ENCODE results near the gene PSAP.
"Not testable (repeated sequence)": the region's sequence is repeated elsewhere in the genome, so short reads cannot be mapped to it uniquely, and the experiment has no call there.

DNA sequence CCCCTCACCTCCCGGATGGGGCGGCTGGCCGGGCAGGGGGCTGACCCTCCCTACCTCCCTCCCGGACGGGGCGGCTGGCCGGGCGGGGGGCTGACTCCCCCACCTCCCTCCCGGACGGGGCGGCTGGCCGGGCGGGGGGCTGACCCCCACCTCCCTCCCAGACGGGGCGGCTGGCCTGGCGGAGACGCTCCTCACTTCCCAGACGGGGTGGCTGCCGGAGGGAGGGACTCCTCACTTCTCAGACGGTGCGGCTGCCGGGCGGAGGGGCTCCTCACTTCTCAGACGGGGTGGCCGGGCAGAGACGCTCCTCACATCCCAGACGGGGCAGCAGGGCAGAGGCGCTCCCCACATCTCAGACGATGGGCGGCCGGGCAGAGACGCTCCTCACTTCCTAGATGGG lies 18.6 kb upstream of the PSAP start:
- TF ChIP-seq, protein P1, sequence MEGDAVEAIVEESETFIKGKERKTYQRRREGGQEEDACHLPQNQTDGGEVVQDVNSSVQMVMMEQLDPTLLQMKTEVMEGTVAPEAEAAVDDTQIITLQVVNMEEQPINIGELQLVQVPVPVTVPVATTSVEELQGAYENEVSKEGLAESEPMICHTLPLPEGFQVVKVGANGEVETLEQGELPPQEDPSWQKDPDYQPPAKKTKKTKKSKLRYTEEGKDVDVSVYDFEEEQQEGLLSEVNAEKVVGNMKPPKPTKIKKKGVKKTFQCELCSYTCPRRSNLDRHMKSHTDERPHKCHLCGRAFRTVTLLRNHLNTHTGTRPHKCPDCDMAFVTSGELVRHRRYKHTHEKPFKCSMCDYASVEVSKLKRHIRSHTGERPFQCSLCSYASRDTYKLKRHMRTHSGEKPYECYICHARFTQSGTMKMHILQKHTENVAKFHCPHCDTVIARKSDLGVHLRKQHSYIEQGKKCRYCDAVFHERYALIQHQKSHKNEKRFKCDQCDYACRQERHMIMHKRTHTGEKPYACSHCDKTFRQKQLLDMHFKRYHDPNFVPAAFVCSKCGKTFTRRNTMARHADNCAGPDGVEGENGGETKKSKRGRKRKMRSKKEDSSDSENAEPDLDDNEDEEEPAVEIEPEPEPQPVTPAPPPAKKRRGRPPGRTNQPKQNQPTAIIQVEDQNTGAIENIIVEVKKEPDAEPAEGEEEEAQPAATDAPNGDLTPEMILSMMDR (IDR thresholded peaks at IDR 0.05), result not testable (repeated sequence)
- not testable (repeated sequence) for TF ChIP-seq ZFX (IDR thresholded peaks at IDR 0.05; ENCODE audit: borderline replicate concordance)
